Upper lobe of left lung (tissue), 6 donors: ENCODE results near the gene PALS2. TPM values are rescaled to one million over a fixed set of nuclear protein-coding genes. Genes with fewer than 3 reads are reported as not detected.

Experiments
- ATAC-seq, 2 donors: fragments of 200-7000 bp; cut with Tn5 transposase; one replicate each; pipeline ENCODE4 v1.9.1; 2022; ENCODE audit warnings: mild to moderate bottlenecking in 2 of 2, moderate library complexity in 2 of 2; ENCODE audit not compliant: low FRiP score in 2 of 2
- DNase-seq, 2 donors: peaks; one replicate each; pipeline ENCODE4 v3.0.0-alpha.2; 2019 to 2020
- H3K27ac ChIP-seq, 4 donors: fragments of 200-600 bp; sonication (generic); one replicate each; pipeline ENCODE4 v1.5.1; 2016 to 2019
- H3K27me3 ChIP-seq, 4 donors: fragments of 200-600 bp; sonication (generic); one replicate each; pipeline ENCODE4 v1.5.1; 2017 to 2019
- H3K36me3 ChIP-seq, 4 donors: fragments of 200-600 bp; sonication (generic); one replicate each; pipeline ENCODE4 v1.5.1; 2016 to 2019
- H3K4me1 ChIP-seq, 4 donors: fragments of 200-600 bp; sonication (generic); one replicate each; pipeline ENCODE4 v1.5.1; 2018 to 2019
- H3K4me3 ChIP-seq, 4 donors: fragments of 200-600 bp; sonication (generic); one replicate each; pipeline ENCODE4 v1.5.1; 2017 to 2019; ENCODE audit warnings: mild to moderate bottlenecking in 2 of 4, moderate library complexity in 1 of 4
- H3K9me3 ChIP-seq, 4 donors: fragments of 200-600 bp; sonication (generic); one replicate each; pipeline ENCODE4 v1.5.1; 2018 to 2019
- CTCF ChIP-seq, 6 experiments: fragments of 450-650 bp in 4 of 6; fragments of 200-600 bp in 2 of 6; sonication (generic) in 2 of 6; IDR thresholded peaks; one replicate each; pipeline ENCODE4 v1.5.1; 2016 to 2019; ENCODE audit warnings: antibody characterized with exemption in 6 of 6
- EP300 ChIP-seq, 4 donors: sonication (generic); formaldehyde crosslinking; IDR thresholded peaks; one replicate each; pipeline ENCODE4 v1.5.1; 2017; ENCODE audit warnings: antibody characterized with exemption in 4 of 4, control low read depth in 2 of 4
- POLR2A ChIP-seq, 4 donors: fragments of 450-650 bp; IDR thresholded peaks; one replicate each; pipeline ENCODE4 v1.5.1; 2016 to 2017; ENCODE audit warnings: antibody characterized with exemption in 4 of 4, mild to moderate bottlenecking in 2 of 4
- POLR2AphosphoS5 ChIP-seq, 2 donors: sonication (generic); formaldehyde crosslinking; IDR thresholded peaks; one replicate each; pipeline ENCODE4 v1.5.1; 2017; ENCODE audit warnings: antibody characterized with exemption in 2 of 2
- WGBS, 2 donors: methylation state at CpG; one replicate each; pipeline ENCODE4 v1.1.5; 2017 to 2018; 5-methylcytosine and 5-hydroxymethylcytosine counted together
- total RNA-seq, 6 donors: library from RNA; depleted of rRNA in 4 of 6; stranded (reverse); fragments of >200 nt in 4 of 6; gene quantifications; one replicate each; pipeline versions ENCODE4 v1.1.0 to v1.2.1, GENCODE V29; 2016 to 2021
- donor health status: DM: no; HTN: no; CAD: no; lungs with moderate emphysema.
- donor health status: DM: no; HTN: yes; CAD: no; lungs with severe emphysema.

The PALS2 gene
- total RNA-seq, result 10 to 100 TPM in 4 of 6 donors, 1 to 10 TPM in 2; 8.5 to 22.0 (median 11.1) TPM

- peak within 1 kb of the TSS in 3 of 4 donors; percentile 37 to 82 (median 72) for H3K27ac ChIP-seq
- H3K4me3 ChIP-seq, result peak within 1 kb of the TSS; percentile 63 to 83 (median 77)
- no peak for TF ChIP-seq CTCF (IDR thresholded peaks at IDR 0.05)
- TF ChIP-seq POLR2A (IDR thresholded peaks at IDR 0.05), result no peak
- TF ChIP-seq POLR2AphosphoS5 (IDR thresholded peaks at IDR 0.05), result no peak
- no peak for TF ChIP-seq EP300 (IDR thresholded peaks at IDR 0.05)
- H3K36me3 ChIP-seq, result no peaks in the 10 kb centered on the region
- peak; percentile 64 to 96 for DNase-seq
- ATAC-seq, result peak; percentile 68 to 92
- peaks cover 5 to 20% (median 7%) of the 10 kb centered on the region in 4 donors for H3K4me1 ChIP-seq
- no peaks in the 10 kb centered on the region for H3K9me3 ChIP-seq
- WGBS, 2 donors, result 1 to 3% methylated on average over 14 to 37 of the region's 69 CpGs
- no peaks in the 10 kb centered on the region for H3K27me3 ChIP-seq
These were observed at the start of gene PALS2 for GRCh38 chr7:24572997-24573553. Gene PALS2 (plus strand): TSS chr7:24573452. CDS start chr7:24623668, 50,216 bp downstream.

- ATAC-seq (no peak), DNase-seq (no peak)
- H3K27me3 ChIP-seq, result no peaks in the 10 kb centered on the region
- WGBS, 2 donors, result 73 to 79% methylated on average over 4 of the region's 4 CpGs
- H3K9me3 ChIP-seq, result no peaks in the 10 kb centered on the region
- H3K27ac ChIP-seq, result no peak overlapping the region
- H3K36me3 ChIP-seq, result no peaks in the 10 kb centered on the region
- H3K4me3 ChIP-seq, result no peak overlapping the region
- TF ChIP-seq EP300 (IDR thresholded peaks at IDR 0.05) (no peak), POLR2A (IDR thresholded peaks at IDR 0.05) (no peak), CTCF (IDR thresholded peaks at IDR 0.05) (no peak), POLR2AphosphoS5 (IDR thresholded peaks at IDR 0.05) (no peak)
- H3K4me1 ChIP-seq, result no peaks in the 10 kb centered on the region
These were observed 42.0 kb upstream of the PALS2 start for GRCh38 chr7:24531255-24531654.

- ATAC-seq (no peak), DNase-seq (no peak)
- H3K9me3 ChIP-seq, result no peaks in the 10 kb centered on the region
- no peaks in the 10 kb centered on the region for H3K27me3 ChIP-seq
- TF ChIP-seq EP300 (IDR thresholded peaks at IDR 0.05) (no peak), CTCF (IDR thresholded peaks at IDR 0.05) (no peak), POLR2A (IDR thresholded peaks at IDR 0.05) (no peak), POLR2AphosphoS5 (IDR thresholded peaks at IDR 0.05) (no peak)
- H3K36me3 ChIP-seq, result no peaks in the 10 kb centered on the region
- H3K4me3 ChIP-seq, result no peak overlapping the region
- WGBS, 2 donors, result 57 to 79% methylated on average over 2 of the region's 2 CpGs
- no peak overlapping the region for H3K27ac ChIP-seq
- H3K4me1 ChIP-seq, result no peaks in the 10 kb centered on the region
These were observed 36.6 kb upstream of the PALS2 start for GRCh38 chr7:24536682-24537081.

GRCh38 chr7:24540956-24541355, 32.3 kb upstream of the PALS2 start:
- ATAC-seq, result no peak

More at GRCh38 chr7:24540956-24541355, 32.3 kb upstream of the PALS2 start:
- Histone ChIP-seq H3K4me1 (no peaks in the 10 kb centered on the region), H3K9me3 (no peaks in the 10 kb centered on the region), H3K36me3 (no peaks in the 10 kb centered on the region), H3K27me3 (no peaks in the 10 kb centered on the region), H3K27ac (no peak overlapping the region), H3K4me3 (no peak overlapping the region)
- WGBS, 2 donors, result 81% methylated on average over 7 of the region's 7 CpGs
- TF ChIP-seq POLR2A (IDR thresholded peaks at IDR 0.05), result no peak
- no peak for TF ChIP-seq EP300 (IDR thresholded peaks at IDR 0.05)
- TF ChIP-seq POLR2AphosphoS5 (IDR thresholded peaks at IDR 0.05), result no peak
- TF ChIP-seq CTCF (IDR thresholded peaks at IDR 0.05), result no peak
- no peak for DNase-seq
